B cell (primary cell): ENCODE measurements around the gene COL25A1. TPM values are rescaled to one million over a fixed set of nuclear protein-coding genes. Genes with fewer than 3 reads are reported as not detected.

Experiments used
- ATAC-seq: fragments of 200-7000 bp; cut with Tn5 transposase; one replicate; pipeline ENCODE4 v1.10.0; 2021; ENCODE audit warnings: low read depth, mild to moderate bottlenecking, moderate number of reproducible peaks, moderate library complexity
- CTCF ChIA-PET: fragments of 350-600 bp; sonication (Branson Sonifier 250); formaldehyde crosslinking; loops from one replicate; lab custom pipeline; 2021; ENCODE audit warnings: antibody characterized with exemption, inconsistent platforms; lab: Charles Lee
- POLR2A ChIA-PET: fragments of 350-600 bp; sonication (Branson Sonifier 250); formaldehyde crosslinking; loops from one replicate; lab custom pipeline; 2021; ENCODE audit warnings: antibody characterized with exemption; lab: Charles Lee
- DNase-seq: peaks from one replicate; pipeline ENCODE4 v3.0.0; 2013
- H2AFZ ChIP-seq: 2 replicates; pipeline ENCODE4 v1.6.1; 2012; ENCODE audit warnings: mild to moderate bottlenecking, low read depth, low read length; ENCODE audit not compliant: insufficient read depth, poor library complexity, severe bottlenecking
- H3K27ac ChIP-seq, 2 donors: 1 replicate in 1 of 2; 2 replicates in 1 of 2; pipeline ENCODE4 v1.5.1; 2012 to 2013; ENCODE audit warnings: low read length in 2 of 2, mild to moderate bottlenecking in 2 of 2, moderate library complexity in 1 of 2
- H3K27me3 ChIP-seq, 4 experiments: fragments of 200-600 bp in 1 of 4; sonication (generic) in 1 of 4; replicated peaks in 1 of 4; 1 replicate in 2 of 4; 2 replicates in 2 of 4; pipeline versions ENCODE4 v1.6.1 to v1.7.0; 2013 to 2016; ENCODE audit warnings: low read length in 3 of 4, mild to moderate bottlenecking in 2 of 4, mixed read lengths in 1 of 4, moderate library complexity in 1 of 4; ENCODE audit not compliant: insufficient read depth in 4 of 4, control insufficient read depth in 3 of 4; ENCODE audit errors: control extremely low read depth in 1 of 4
- H3K36me3 ChIP-seq, 2 experiments: replicated peaks in 1 of 2; 1 replicate in 1 of 2; 2 replicates in 1 of 2; pipeline versions ENCODE4 v1.6.1 to v1.7.1; 2013; ENCODE audit warnings: low read length in 1 of 2; ENCODE audit not compliant: insufficient read depth in 2 of 2, control insufficient read depth in 1 of 2; ENCODE audit errors: control extremely low read depth in 1 of 2, extremely low read depth in 1 of 2
- H3K4me1 ChIP-seq, 2 donors: fragments of 200-600 bp in 1 of 2; sonication (generic) in 1 of 2; 1 replicate in 1 of 2; 2 replicates in 1 of 2; pipeline versions ENCODE4 v1.5.1 to v1.6.1; 2013 to 2017; ENCODE audit warnings: low read length in 2 of 2; ENCODE audit not compliant: control insufficient read depth in 2 of 2, insufficient read depth in 2 of 2
- H3K4me2 ChIP-seq: replicated peaks from 2 replicates; pipeline ENCODE3; 2012; ENCODE audit warnings: mild to moderate bottlenecking, low read depth, low read length; ENCODE audit not compliant: poor library complexity, severe bottlenecking
- H3K4me3 ChIP-seq, 5 experiments: fragments of 200-600 bp in 1 of 5; sonication (generic) in 1 of 5; 1 replicate in 3 of 5; 2 replicates in 2 of 5; pipeline versions ENCODE4 v1.5.1 to v1.7.0; 2011 to 2016; ENCODE audit warnings: low read length in 4 of 5, mild to moderate bottlenecking in 4 of 5, low read depth in 2 of 5, control low read depth in 1 of 5, moderate library complexity in 1 of 5; ENCODE audit not compliant: insufficient read depth in 1 of 5; ENCODE audit errors: control extremely low read depth in 1 of 5, extremely low read depth in 1 of 5
- H3K79me2 ChIP-seq: fragments of 200-600 bp; sonication (generic); one replicate; pipeline ENCODE4 v1.6.0; 2016; ENCODE audit warnings: low read length; ENCODE audit not compliant: control insufficient read depth, insufficient read depth
- H3K9ac ChIP-seq: fragments of 200-600 bp; sonication (generic); 2 replicates; pipeline ENCODE4 v1.6.1; 2017; ENCODE audit warnings: mild to moderate bottlenecking, low read length, moderate library complexity
- H3K9me3 ChIP-seq, 3 donors: one replicate each; pipeline versions ENCODE4 v1.6.1 to v1.7.1; 2013; ENCODE audit warnings: low read length in 2 of 3; ENCODE audit not compliant: control insufficient read depth in 2 of 3, insufficient read depth in 1 of 3; ENCODE audit errors: control extremely low read depth in 1 of 3
- H4K20me1 ChIP-seq: 2 replicates; pipeline ENCODE4 v1.6.0; 2012; ENCODE audit warnings: mild to moderate bottlenecking, low read length; ENCODE audit not compliant: insufficient read depth, control insufficient read depth, poor library complexity, severe bottlenecking
- H3K27ac Mint-ChIP-seq: one replicate; pipeline ENCODE4 v1.8.0; 2021; ENCODE audit warnings: mixed read lengths
- H3K27me3 Mint-ChIP-seq: one replicate; pipeline ENCODE4 v1.8.0; 2021; ENCODE audit warnings: mixed read lengths
- H3K4me1 Mint-ChIP-seq: one replicate; pipeline ENCODE4 v1.8.0; 2021; ENCODE audit warnings: mixed read lengths
- H3K4me3 Mint-ChIP-seq: one replicate; pipeline ENCODE4 v1.8.0; 2021; ENCODE audit warnings: mixed read lengths
- H3K9me3 Mint-ChIP-seq: one replicate; pipeline ENCODE4 v1.8.0; 2022; ENCODE audit warnings: mixed read lengths; ENCODE audit not compliant: insufficient read depth
- EZH2 ChIP-seq: IDR thresholded peaks from 2 replicates; pipeline ENCODE4 v1.6.1; 2012; ENCODE audit warnings: borderline replicate concordance, low read depth, mild to moderate bottlenecking, moderate library complexity, low read length; ENCODE audit not compliant: insufficient read depth, poor library complexity, severe bottlenecking
- WGBS: methylation state at CpG from one replicate; pipeline ENCODE4 v1.1.5; 2013; ENCODE audit warnings: missing lambda C conversion rate; ENCODE audit not compliant: insufficient coverage; 5-methylcytosine and 5-hydroxymethylcytosine counted together
- intact Hi-C: fragments of 100-400 bp; cut with micrococcal nuclease; formaldehyde crosslinking; loops from one replicate; pipeline ENCODE4 v1.10.0; 2022
- polyA plus RNA-seq: library from polyadenylated mRNA; depleted of rRNA; stranded (reverse); fragments of >200 nt; gene quantifications from 2 replicates; pipeline ENCODE4 v1.2.3, GENCODE V29; 2012
- total RNA-seq, 2 donors: library from RNA; stranded (reverse); fragments of 120-200 nt in 1 of 2; gene quantifications; 1 replicate in 1 of 2; 2 replicates in 1 of 2; pipeline versions ENCODE4 v1.2.3 to v1.2.4, GENCODE V29; 2013 to 2022
- TF ChIP-seq, protein P1 (sequence below): fragments of 200-600 bp; IDR thresholded peaks from one replicate; pipeline ENCODE4 v1.8.0; 2022; ENCODE audit warnings: antibody characterized with exemption, mild to moderate bottlenecking

The COL25A1 gene
- total and polyA plus RNA-seq, 2 donors (not counting 1 experiment from before 2014, with no cell fraction given) = not detected

DNA sequence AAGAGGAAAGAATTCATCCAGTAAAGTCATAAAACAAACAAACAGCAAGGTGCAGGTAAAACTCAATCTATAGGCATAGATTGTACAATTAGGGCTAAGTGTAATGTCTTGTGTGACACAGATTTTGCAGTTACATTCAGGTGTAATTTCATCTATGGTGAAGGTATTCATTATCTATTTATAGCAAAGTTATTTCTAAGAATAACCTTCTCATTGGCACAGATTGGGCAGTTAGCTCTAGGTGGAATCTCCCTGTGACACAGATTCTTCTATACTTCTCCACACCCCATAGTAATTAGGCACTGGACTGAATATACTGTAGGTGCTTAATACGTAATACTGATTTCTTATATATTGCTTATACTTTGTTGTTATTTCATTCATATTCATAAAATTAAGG is 66.8 kb downstream of the COL25A1 start:
- ATAC-seq = no peak
- H3K9me3 Mint-ChIP-seq = no peaks in the 10 kb centered on the region
- H3K4me3 Mint-ChIP-seq = no peak overlapping the region
- Histone ChIP-seq H3K4me2 (no peak overlapping the region), H3K79me2 (no peaks in the 10 kb centered on the region), H3K27me3 (no peaks in the 10 kb centered on the region), H3K9ac (no peak overlapping the region), H2AFZ (no peak overlapping the region), H3K27ac (no peak overlapping the region), H3K4me1 (no peaks in the 10 kb centered on the region), H3K36me3 (no peaks in the 10 kb centered on the region), H3K4me3 (no peak overlapping the region), H4K20me1 (no peaks in the 10 kb centered on the region), H3K9me3 (no peaks in the 10 kb centered on the region)
- peaks cover 4% of the 10 kb centered on the region for H3K27me3 Mint-ChIP-seq
- no peak overlapping the region for H3K27ac Mint-ChIP-seq
- POLR2A ChIA-PET = no interaction called here
- CTCF ChIA-PET = no interaction called here
- no peak for DNase-seq
- no CpG with 5 or more reads among the region's 1 CpG for WGBS
- H3K4me1 Mint-ChIP-seq = no peaks in the 10 kb centered on the region
- no peak for TF ChIP-seq EZH2
- TF ChIP-seq, protein P1, sequence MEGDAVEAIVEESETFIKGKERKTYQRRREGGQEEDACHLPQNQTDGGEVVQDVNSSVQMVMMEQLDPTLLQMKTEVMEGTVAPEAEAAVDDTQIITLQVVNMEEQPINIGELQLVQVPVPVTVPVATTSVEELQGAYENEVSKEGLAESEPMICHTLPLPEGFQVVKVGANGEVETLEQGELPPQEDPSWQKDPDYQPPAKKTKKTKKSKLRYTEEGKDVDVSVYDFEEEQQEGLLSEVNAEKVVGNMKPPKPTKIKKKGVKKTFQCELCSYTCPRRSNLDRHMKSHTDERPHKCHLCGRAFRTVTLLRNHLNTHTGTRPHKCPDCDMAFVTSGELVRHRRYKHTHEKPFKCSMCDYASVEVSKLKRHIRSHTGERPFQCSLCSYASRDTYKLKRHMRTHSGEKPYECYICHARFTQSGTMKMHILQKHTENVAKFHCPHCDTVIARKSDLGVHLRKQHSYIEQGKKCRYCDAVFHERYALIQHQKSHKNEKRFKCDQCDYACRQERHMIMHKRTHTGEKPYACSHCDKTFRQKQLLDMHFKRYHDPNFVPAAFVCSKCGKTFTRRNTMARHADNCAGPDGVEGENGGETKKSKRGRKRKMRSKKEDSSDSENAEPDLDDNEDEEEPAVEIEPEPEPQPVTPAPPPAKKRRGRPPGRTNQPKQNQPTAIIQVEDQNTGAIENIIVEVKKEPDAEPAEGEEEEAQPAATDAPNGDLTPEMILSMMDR = no peak
- intact Hi-C loops = no loop called here

DNA sequence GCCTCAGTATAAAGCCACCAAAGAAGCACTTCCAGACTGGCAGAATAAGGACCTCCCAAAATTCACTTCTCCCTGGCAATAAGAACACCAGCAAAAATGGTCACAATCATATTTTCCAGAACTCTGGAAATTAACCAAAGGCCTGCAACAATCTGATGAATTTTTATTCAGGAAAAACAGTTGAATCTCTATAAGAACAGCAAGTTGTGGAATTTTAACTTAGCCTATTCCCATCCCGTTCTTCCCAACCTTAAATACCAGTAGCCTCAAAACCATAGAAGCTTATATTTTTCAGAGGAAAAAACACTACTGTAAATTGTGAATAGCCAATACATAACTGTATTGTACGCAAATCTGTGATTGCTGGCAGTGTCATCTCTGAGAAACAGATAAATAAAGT is 67.9 kb downstream of the COL25A1 start:
- no peak for ATAC-seq
- CTCF ChIA-PET = no interaction called here

More for the DNA sequence above, 67.9 kb downstream of the COL25A1 start:
- Histone ChIP-seq H3K79me2 (no peaks in the 10 kb centered on the region), H3K9me3 (no peaks in the 10 kb centered on the region), H2AFZ (no peak overlapping the region), H3K27ac (no peak overlapping the region), H3K4me2 (no peak overlapping the region), H3K27me3 (no peaks in the 10 kb centered on the region), H3K4me3 (no peak overlapping the region), H3K36me3 (no peaks in the 10 kb centered on the region), H3K9ac (no peak overlapping the region), H4K20me1 (no peaks in the 10 kb centered on the region), H3K4me1 (no peaks in the 10 kb centered on the region)
- Mint-ChIP-seq H3K27ac (no peak overlapping the region), H3K4me3 (no peak overlapping the region), H3K27me3 (no peaks in the 10 kb centered on the region), H3K9me3 (no peaks in the 10 kb centered on the region), H3K4me1 (no peaks in the 10 kb centered on the region)
- DNase-seq = no peak
- POLR2A ChIA-PET = no interaction called here
- WGBS = no CpG with 5 or more reads among the region's 2 CpGs
- intact Hi-C loops = no loop called here
- TF ChIP-seq EZH2 = no peak
- TF ChIP-seq, protein P1 = no peak
